Astrocyte (in vitro differentiated cells and primary cell): Measurements from ENCODE around the gene ADCY2.

ENCODE experiments used
- CTCF ChIP-seq: IDR thresholded peaks from 2 replicates; pipeline ENCODE4 v1.5.1; 2011; ENCODE audit warnings: low read depth, mild to moderate bottlenecking, inconsistent platforms, low read length, moderate library complexity; ENCODE audit not compliant: insufficient read depth
- EZH2 ChIP-seq: IDR thresholded peaks from 2 replicates; pipeline ENCODE4 v1.6.1; 2012; ENCODE audit warnings: mild to moderate bottlenecking, low read length, inconsistent platforms; ENCODE audit not compliant: insufficient read depth

GRCh38 chr5:7667216-7667767, 271.4 kb downstream of the ADCY2 start:
- no peak for TF ChIP-seq CTCF
- no peak for TF ChIP-seq EZH2
